BJ (cell line): ENCODE results near the gene GANAB. TPM values are rescaled to one million over a fixed set of nuclear protein-coding genes. Genes with fewer than 3 reads are reported as not detected.
A peak's percentile ranks its signal among the peaks of the same experiment; 100 is the strongest.

Experiments used
- CTCF ChIA-PET: fragments of 350-600 bp; formaldehyde crosslinking; extraction: SDS; loops from one replicate; lab custom pipeline; 2021; ENCODE audit warnings: antibody characterized with exemption, inconsistent platforms; lab: Yijun Ruan, JAX
- POLR2A ChIA-PET: fragments of 300-600 bp; sonication (Branson Sonifier 250); formaldehyde crosslinking; extraction: SDS; loops from one replicate; lab custom pipeline; 2021; ENCODE audit warnings: antibody characterized with exemption; lab: Charles Lee
- DNase-seq: peaks from one replicate; pipeline ENCODE4 v3.0.0-alpha.2; 2011; ENCODE audit warnings: low read depth
- H3K27me3 ChIP-seq: 2 replicates; pipeline ENCODE4 v1.6.0; 2011; ENCODE audit warnings: low read length; ENCODE audit not compliant: control insufficient read depth, insufficient read depth
- H3K36me3 ChIP-seq: 2 replicates; pipeline ENCODE4 v1.5.1; 2011; ENCODE audit warnings: low read length; ENCODE audit not compliant: control insufficient read depth, insufficient read depth
- H3K4me3 ChIP-seq: 2 replicates; pipeline ENCODE4 v1.5.1; 2011; ENCODE audit warnings: low read depth, mild to moderate bottlenecking, control low read depth, low read length
- polyA plus RNA-seq: library from polyadenylated mRNA; depleted of rRNA; stranded (reverse); fragments of >200 nt; gene quantifications from 2 replicates; pipeline ENCODE4 v1.2.3, GENCODE V29; 2011
- TF ChIP-seq, protein P1 (sequence below): IDR thresholded peaks from 2 replicates; pipeline ENCODE4 v1.5.1; 2011; ENCODE audit warnings: low read depth, mild to moderate bottlenecking, control low read depth, inconsistent platforms, low read length, moderate library complexity; ENCODE audit not compliant: insufficient read depth

The GANAB gene
- polyA plus RNA-seq, 1 experiment = 463 TPM

DNA sequence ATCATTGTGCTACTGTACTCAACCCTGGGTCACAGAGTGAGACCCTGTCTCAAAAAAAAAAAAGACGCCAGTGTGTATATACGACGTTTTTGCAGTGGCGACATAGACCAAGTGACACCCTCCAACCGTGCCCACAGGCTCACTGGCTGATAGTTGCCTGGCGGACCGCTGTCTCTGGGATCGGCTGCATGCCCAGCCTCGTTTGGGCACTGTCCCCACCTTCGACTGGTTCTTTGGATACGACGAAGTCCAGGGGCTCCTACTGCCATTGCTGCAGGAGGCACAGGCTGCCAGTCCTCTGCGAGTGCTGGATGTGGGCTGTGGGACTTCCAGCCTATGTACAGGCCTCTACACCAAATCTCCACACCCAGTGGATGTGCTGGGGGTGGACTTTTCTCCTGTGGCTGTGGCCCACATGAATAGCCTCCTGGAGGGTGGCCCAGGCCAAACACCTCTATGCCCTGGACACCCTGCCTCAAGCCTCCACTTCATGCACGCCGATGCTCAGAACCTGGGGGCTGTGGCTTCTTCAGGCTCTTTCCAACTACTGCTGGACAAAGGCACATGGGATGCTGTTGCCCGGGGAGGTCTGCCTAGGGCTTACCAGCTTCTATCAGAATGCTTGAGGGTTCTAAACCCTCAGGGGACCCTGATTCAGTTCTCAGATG, 20.0 kb upstream of the GANAB start:
- no peak for DNase-seq
- TF ChIP-seq, protein P1, sequence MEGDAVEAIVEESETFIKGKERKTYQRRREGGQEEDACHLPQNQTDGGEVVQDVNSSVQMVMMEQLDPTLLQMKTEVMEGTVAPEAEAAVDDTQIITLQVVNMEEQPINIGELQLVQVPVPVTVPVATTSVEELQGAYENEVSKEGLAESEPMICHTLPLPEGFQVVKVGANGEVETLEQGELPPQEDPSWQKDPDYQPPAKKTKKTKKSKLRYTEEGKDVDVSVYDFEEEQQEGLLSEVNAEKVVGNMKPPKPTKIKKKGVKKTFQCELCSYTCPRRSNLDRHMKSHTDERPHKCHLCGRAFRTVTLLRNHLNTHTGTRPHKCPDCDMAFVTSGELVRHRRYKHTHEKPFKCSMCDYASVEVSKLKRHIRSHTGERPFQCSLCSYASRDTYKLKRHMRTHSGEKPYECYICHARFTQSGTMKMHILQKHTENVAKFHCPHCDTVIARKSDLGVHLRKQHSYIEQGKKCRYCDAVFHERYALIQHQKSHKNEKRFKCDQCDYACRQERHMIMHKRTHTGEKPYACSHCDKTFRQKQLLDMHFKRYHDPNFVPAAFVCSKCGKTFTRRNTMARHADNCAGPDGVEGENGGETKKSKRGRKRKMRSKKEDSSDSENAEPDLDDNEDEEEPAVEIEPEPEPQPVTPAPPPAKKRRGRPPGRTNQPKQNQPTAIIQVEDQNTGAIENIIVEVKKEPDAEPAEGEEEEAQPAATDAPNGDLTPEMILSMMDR = no peak
- ChIA-PET POLR2A (interaction anchor here (0.6 to 2.3 kb wide), 4 partner anchors 20 to 111 kb away, joined by 10 to 19 read pairs (median 14); partner anchors contain the start of genes GANAB, HNRNPUL2 and TUT1), CTCF (interaction anchor here (1.0 to 2.0 kb wide), 7 partner anchors 13 to 120 kb away, joined by 3 to 9 read pairs (median 6); partner anchors contain the start of gene LRRN4CL)
- no peaks in the 10 kb centered on the region for H3K27me3 ChIP-seq
- H3K4me3 ChIP-seq = peak overlapping the region; percentile 72
- peaks cover 15% of the 10 kb centered on the region for H3K36me3 ChIP-seq

DNA sequence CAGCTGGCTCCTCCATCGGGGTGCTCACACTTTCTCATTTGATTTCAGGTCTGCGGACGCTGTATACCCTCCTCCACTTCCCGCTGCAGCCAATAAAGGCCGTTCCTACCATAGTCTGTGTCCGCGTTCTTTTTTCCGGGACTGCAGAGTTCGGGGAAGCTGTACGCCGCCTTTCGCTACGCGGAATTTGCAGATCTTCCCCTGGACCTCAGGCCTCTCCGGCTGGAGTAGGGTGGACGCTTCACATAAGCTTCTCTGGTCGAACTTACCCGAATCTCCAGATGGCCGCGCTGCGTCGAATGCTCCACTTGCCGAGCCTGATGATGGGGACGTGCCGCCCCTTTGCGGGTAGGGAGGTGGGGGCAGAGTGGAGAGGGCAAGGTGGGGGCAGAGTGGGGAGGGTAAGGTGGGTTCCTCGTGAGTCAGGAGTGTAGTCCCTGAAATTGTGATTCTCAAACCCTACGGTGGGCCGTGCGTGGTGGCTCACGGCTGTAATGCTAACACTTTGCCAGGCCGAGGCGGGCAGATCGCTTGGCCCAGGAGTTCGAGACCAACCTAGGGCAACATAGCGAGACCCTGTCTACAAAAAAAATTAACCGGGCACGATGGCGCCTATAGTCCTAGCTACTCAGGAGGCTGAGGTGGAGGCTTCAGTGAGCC, 19.3 kb upstream of the GANAB start:
- DNase-seq = no peak
- Histone ChIP-seq H3K4me3 (peak overlapping the region; percentile 72), H3K27me3 (no peaks in the 10 kb centered on the region), H3K36me3 (peaks cover 15% of the 10 kb centered on the region)
- TF ChIP-seq, protein P1 = no peak
- ChIA-PET CTCF (interaction anchor here (0.5 to 2.0 kb wide), 13 partner anchors 9 to 120 kb away, joined by 3 to 9 read pairs (median 4); partner anchors contain the start of genes INTS5 and LRRN4CL), POLR2A (interaction anchor here (0.6 to 2.3 kb wide), 13 partner anchors 9 to 110 kb away, joined by 3 to 19 read pairs (median 10); partner anchors contain the start of genes B3GAT3, GANAB, HNRNPUL2 and INTS5)

GRCh38 chr11:62665075-62665598, 18.7 kb upstream of the GANAB start, which contains the start of the genes C11orf98 and CSKMT:
Gene C11orf98, minus strand, starts transcription at chr11:62665210. Its CDS starts 41 bp downstream, at chr11:62665169.
Gene CSKMT, plus strand, starts transcription at chr11:62665312. Its CDS starts 568 bp downstream, at chr11:62665880.
- DNase-seq = no peak
- Histone ChIP-seq H3K36me3 (peaks cover 15% of the 10 kb centered on the region), H3K27me3 (no peaks in the 10 kb centered on the region), H3K4me3 (peak within 1 kb of the TSS; percentile 72)
- ChIA-PET CTCF (interaction anchor here (0.5 to 2.0 kb wide), 15 partner anchors 8 to 121 kb away, joined by 3 to 9 read pairs (median 4); partner anchors contain the start of genes INTS5 and LRRN4CL), POLR2A (interaction anchor here (0.5 to 2.3 kb wide), 18 partner anchors 8 to 1294 kb away, joined by 3 to 19 read pairs (median 6); partner anchors contain the start of genes B3GAT3, GANAB, HNRNPUL2 and INTS5)
- TF ChIP-seq, protein P1 = no peak

GRCh38 chr11:62664405-62665074, 18.1 kb upstream of the GANAB start:
- Histone ChIP-seq H3K36me3 (peaks cover 13% of the 10 kb centered on the region), H3K4me3 (peak overlapping the region; percentile 72), H3K27me3 (no peaks in the 10 kb centered on the region)
- ChIA-PET CTCF (interaction anchor here (0.7 to 2.0 kb wide), 10 partner anchors 8 to 72 kb away, joined by 3 to 9 read pairs (median 4); partner anchors contain the start of genes INTS5 and LRRN4CL), POLR2A (interaction anchor here (0.5 to 2.3 kb wide), 15 partner anchors 8 to 1294 kb away, joined by 3 to 19 read pairs (median 6); partner anchors contain the start of genes B3GAT3, GANAB, HNRNPUL2 and INTS5)
- no peak for DNase-seq
- TF ChIP-seq, protein P1 = no peak
